IMR-90 (cell line): ENCODE measurements around the gene HMGCLL1.

Experiments used
- CHD1 ChIP-seq: IDR thresholded peaks from 2 replicates; pipeline ENCODE4 v1.6.1; 2012; ENCODE audit warnings: low read depth, low read length, improper control_type of control experiment
- CTCF ChIP-seq: conservative IDR thresholded peaks from 2 replicates; pipeline ENCODE4 v1.5.1; 2012; ENCODE audit warnings: mild to moderate bottlenecking, low read depth, low read length, improper control_type of control experiment
- SMC3 ChIP-seq: fragments of 150-350 bp; IDR thresholded peaks from 2 replicates; pipeline ENCODE4 v1.6.1; 2016; ENCODE audit warnings: low read depth, mild to moderate bottlenecking, antibody characterized with exemption, low read length, moderate library complexity

DNA sequence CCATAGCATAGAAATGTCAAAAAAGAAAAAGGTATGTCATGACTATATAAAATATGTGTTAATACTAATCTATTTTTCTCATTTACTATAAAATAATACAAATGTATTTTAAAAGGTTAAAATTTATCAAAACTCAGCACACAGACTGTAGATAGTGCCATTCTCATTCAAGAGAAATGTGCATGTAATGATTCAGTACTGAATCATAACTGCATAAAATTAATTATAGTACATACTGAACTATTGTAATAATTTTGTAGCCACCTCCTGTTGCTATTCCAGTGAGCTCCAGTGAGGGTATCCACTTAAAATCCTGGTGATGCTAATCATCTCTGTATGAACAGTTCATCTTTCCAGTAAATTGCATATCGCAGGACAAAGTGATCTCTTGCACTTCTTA lies 82.8 kb downstream of the HMGCLL1 start:
- TF ChIP-seq CHD1 (no peak), CTCF (no peak), SMC3 (no peak)
